ENCODE measurements around the gene SYTL4.

- TF ChIP-seq CTCF (conservative IDR thresholded peaks at IDR 0.05; ENCODE audit: low read depth in 2 of 2) (no peak; a peak in 1 of 4 replicates), POLR2AphosphoS5 (IDR thresholded peaks at IDR 0.05; ENCODE audit: low read depth) (no peak), EZH2 (IDR thresholded peaks at IDR 0.05; ENCODE audit: low read depth, unreplicated experiment) (no peak), CREB1 (CRISPR knock-in tag; IDR thresholded peaks at IDR 0.05; ENCODE audit: low read depth) (no peak), REST (IDR thresholded peaks at IDR 0.05; ENCODE audit: unreplicated experiment) (no peak), STAT1 (IDR thresholded peaks at IDR 0.05; ENCODE audit: unreplicated experiment) (no peak), EZH2phosphoT487 (IDR thresholded peaks at IDR 0.05; ENCODE audit: unreplicated experiment) (no peak), ZNF114 (CRISPR knock-in tag; IDR thresholded peaks at IDR 0.05) (no peak), ZNF331 (CRISPR knock-in tag; IDR thresholded peaks at IDR 0.05; ENCODE audit: low read depth) (no peak), ETS1 (IDR thresholded peaks at IDR 0.05) (no peak), JUNB (IDR thresholded peaks at IDR 0.05; ENCODE audit: unreplicated experiment) (no peak), ZNF462 (CRISPR knock-in tag; IDR thresholded peaks at IDR 0.05) (no peak), NANOG (IDR thresholded peaks at IDR 0.05; ENCODE audit: borderline replicate concordance) (no peak)
Observed at GRCh38 chrX:100731441-100732281, at the start of gene SYTL4.
